ENCODE results near the gene GLRA1.

DNA sequence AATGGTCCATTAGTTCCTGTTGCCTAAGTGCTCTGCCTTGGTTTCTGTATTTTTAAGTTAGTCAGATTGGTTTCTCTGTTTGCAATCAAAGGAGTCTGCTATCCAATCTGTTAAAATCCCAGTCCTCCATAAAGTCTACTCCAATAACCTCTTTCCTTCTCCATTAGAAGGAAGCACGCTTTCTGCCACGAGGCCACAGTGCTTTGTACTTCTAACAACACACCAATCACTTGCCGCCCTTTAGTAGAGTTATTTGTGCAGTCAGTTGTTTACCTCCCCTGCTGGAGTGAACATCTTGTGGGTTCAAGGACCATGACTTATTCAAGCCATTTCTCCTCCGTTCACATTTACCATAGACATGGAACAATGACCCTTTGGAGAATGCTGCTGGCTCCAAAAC, 69.0 kb downstream of the GLRA1 start:
- TF ChIP-seq EZH2 (IDR thresholded peaks at IDR 0.05) (no peak), POLR2AphosphoS5 (IDR thresholded peaks at IDR 0.05; ENCODE audit: borderline replicate concordance, low read depth, low read length) (no peak)

All from SK-N-MC (cell line).